Psoas muscle (tissue), 8 donors: ENCODE measurements around the gene DSC2. TPM values are rescaled to one million over a fixed set of nuclear protein-coding genes. Genes with fewer than 3 reads are reported as not detected.

Experiments
- ATAC-seq, 4 donors: fragments of 200-7000 bp; cut with Tn5 transposase; one replicate each; pipeline ENCODE4 v1.9.1; 2020; ENCODE audit warnings: moderate library complexity in 3 of 4, mild to moderate bottlenecking in 2 of 4
- DNase-seq, 2 donors: peaks; one replicate each; pipeline ENCODE4 v3.0.0-alpha.2; 2020
- H3K27ac ChIP-seq: fragments of 200-600 bp; one replicate; pipeline ENCODE4 v1.8.0; 2022
- H3K27me3 ChIP-seq, 3 donors: fragments of 200-600 bp in 1 of 3; one replicate each; pipeline versions ENCODE4 v1.6.1 to v1.8.0; 2013 to 2022; ENCODE audit warnings: low read length in 2 of 3, mild to moderate bottlenecking in 2 of 3, moderate library complexity in 1 of 3; ENCODE audit not compliant: insufficient read depth in 3 of 3
- H3K36me3 ChIP-seq, 2 donors: fragments of 200-600 bp in 1 of 2; one replicate each; pipeline versions ENCODE4 v1.6.1 to v1.8.0; 2013 to 2022; ENCODE audit warnings: low read depth in 1 of 2, mild to moderate bottlenecking in 1 of 2, moderate library complexity in 1 of 2; ENCODE audit not compliant: insufficient read depth in 1 of 2
- H3K4me1 ChIP-seq: fragments of 200-600 bp; one replicate; pipeline ENCODE4 v1.8.0; 2022
- H3K4me3 ChIP-seq: fragments of 200-600 bp; one replicate; pipeline ENCODE4 v1.8.0; 2022; ENCODE audit warnings: mild to moderate bottlenecking
- H3K9me3 ChIP-seq: fragments of 200-600 bp; one replicate; pipeline ENCODE4 v1.8.0; 2022
- WGBS, 3 donors: extraction: QIAGEN DNeasy Blood & Tissue Kit; methylation state at CpG; one replicate each; pipeline versions ENCODE4 v1.1.6 to v1.1.7; 2013; 5-methylcytosine and 5-hydroxymethylcytosine counted together
- intact Hi-C, 2 donors: fragments of 100-400 bp; cut with DNase I; formaldehyde crosslinking; loops; one replicate each; pipeline versions ENCODE4 v1.11.0 to v1.14.2; 2022
- polyA plus RNA-seq, 3 donors: library from polyadenylated mRNA; stranded (reverse); fragments of 200-250 nt; gene quantifications; one replicate each; pipeline ENCODE4 v1.2.3, GENCODE V29; 2013
- total RNA-seq, 4 donors: library from RNA; stranded (reverse); fragmentation: NEBNext Ultra II Directional in 2 of 4; extraction: Animal tissue kit (Norgen Biotek cat#: 25700) in 2 of 4; gene quantifications; one replicate each; pipeline versions ENCODE4 v1.2.1 to v1.2.4, GENCODE V29; 2021 to 2023
- TF ChIP-seq, protein P1 (sequence below): fragments of 200-600 bp; IDR thresholded peaks from one replicate; pipeline ENCODE4 v1.8.0; 2022; ENCODE audit warnings: antibody characterized with exemption
- donor health status: healthy with polysubstance abuse.
- donor health status: DM: no; HTN: no; CAD: no; lungs with moderate emphysema.
- donor health status: Bipolar disorder and iron deficiency.
- donor health status: healthy.
- donor health status: DM: yes; HTN: yes; CAD: no.
- donor health status: DM: no; HTN: no; CAD: no.
- donor health status: DM: no; HTN: no; CAD: no.
- donor health status: DM: yes; HTN: yes; CAD: no.

The DSC2 gene
- total and polyA plus RNA-seq, 7 donors, result 0.11 to 2.4 (median 0.66) TPM

- Histone ChIP-seq H3K9me3 (no peaks in the 10 kb centered on the region), H3K36me3 (no peaks in the 10 kb centered on the region), H3K4me3 (no peak overlapping the region), H3K27ac (no peak overlapping the region), H3K4me1 (no peaks in the 10 kb centered on the region), H3K27me3 (peaks cover 0 to 31% (median 7%) of the 10 kb centered on the region in 3 donors)
- WGBS, 3 donors, result 29 to 36% (median 34%) methylated on average over 3 of the region's 3 CpGs
- ATAC-seq (no peak), DNase-seq (no peak)
- TF ChIP-seq, protein P1, sequence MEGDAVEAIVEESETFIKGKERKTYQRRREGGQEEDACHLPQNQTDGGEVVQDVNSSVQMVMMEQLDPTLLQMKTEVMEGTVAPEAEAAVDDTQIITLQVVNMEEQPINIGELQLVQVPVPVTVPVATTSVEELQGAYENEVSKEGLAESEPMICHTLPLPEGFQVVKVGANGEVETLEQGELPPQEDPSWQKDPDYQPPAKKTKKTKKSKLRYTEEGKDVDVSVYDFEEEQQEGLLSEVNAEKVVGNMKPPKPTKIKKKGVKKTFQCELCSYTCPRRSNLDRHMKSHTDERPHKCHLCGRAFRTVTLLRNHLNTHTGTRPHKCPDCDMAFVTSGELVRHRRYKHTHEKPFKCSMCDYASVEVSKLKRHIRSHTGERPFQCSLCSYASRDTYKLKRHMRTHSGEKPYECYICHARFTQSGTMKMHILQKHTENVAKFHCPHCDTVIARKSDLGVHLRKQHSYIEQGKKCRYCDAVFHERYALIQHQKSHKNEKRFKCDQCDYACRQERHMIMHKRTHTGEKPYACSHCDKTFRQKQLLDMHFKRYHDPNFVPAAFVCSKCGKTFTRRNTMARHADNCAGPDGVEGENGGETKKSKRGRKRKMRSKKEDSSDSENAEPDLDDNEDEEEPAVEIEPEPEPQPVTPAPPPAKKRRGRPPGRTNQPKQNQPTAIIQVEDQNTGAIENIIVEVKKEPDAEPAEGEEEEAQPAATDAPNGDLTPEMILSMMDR, result no peak
- intact Hi-C loops, result no loop called here
Measured at GRCh38 chr18:31104444-31104843, 2.2 kb upstream of the DSC2 start.

DNA sequence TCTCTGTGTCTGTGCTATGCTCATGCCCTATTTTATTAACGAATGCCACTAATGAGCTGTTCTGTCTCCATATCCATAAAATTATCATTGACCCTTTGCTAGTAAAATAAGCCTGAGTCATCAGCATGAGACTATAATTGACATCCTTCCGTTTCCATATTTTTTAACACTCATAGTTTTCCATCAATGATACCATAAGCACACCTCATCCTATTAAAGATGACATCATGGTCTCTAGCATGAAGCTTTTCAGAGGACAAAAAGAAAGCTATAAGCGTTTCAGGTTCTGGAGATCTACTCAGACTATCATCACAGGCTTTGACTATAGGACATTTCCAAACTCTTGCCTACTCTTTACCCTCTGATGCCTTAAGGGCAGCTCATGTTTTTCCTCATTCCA is 1.2 kb upstream of the DSC2 start:
- Histone ChIP-seq H3K27ac (no peak overlapping the region), H3K27me3 (peaks cover 0 to 31% (median 7%) of the 10 kb centered on the region in 3 donors), H3K36me3 (no peaks in the 10 kb centered on the region), H3K4me1 (no peaks in the 10 kb centered on the region), H3K9me3 (no peaks in the 10 kb centered on the region), H3K4me3 (no peak overlapping the region)
- DNase-seq, result no peak
- WGBS, 3 donors, result 74 to 82% (median 75%) methylated on average over 3 of the region's 3 CpGs
- ATAC-seq, result no peak
- intact Hi-C loops, result no loop called here
- TF ChIP-seq, protein P1, result no peak

- TF ChIP-seq, protein P1, result no peak
- intact Hi-C loops, result no loop called here
Measured at GRCh38 chr18:31102941-31103340, 720 bp upstream of the DSC2 start.

DNA sequence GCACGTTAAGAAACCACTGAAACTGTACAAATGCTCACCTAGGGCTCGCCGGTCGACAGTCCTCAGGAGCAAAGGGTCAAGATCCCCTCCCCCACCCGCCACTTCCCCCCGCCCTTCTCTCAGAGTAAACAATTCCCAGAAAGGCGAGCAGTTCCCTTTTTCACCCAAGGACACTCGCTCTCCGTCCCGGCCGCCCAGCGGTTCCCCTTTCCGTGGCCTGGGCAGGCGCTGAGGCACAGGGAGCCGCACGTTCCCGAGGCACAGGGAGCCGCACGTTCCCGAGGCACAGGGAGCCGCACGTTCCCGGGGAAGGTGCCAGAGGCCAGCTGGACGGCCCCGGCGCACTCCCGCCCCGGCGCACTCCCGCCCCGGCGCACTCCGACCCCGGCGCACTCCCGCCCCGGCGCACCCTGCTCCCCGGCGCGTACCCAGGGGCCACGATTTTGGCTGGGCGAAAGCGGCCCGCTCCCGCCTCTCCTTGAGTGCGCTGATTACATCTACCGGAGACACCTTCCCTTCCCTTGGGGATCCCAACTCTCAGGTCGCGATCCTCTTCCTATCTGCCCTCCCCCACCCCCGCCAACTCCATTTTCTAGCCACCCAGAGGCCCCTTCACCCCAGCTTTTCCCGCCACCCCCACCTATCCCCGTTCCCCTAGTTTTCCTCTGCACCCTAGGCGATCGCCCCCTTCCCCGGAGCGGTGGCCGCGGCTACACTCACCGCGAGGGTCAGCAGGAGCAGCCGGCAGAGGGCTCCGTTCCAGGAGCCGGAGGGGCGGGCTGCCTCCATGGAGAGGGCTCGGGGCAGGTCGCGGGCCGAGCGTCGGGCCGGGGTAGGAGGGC is 817 bp downstream of the DSC2 start:
- Histone ChIP-seq H3K9me3 (peaks cover 4% of the 10 kb centered on the region), H3K4me3 (peak overlapping the region; percentile 57), H3K36me3 (no peaks in the 10 kb centered on the region), H3K27me3 (peaks cover 0 to 31% (median 7%) of the 10 kb centered on the region in 3 donors), H3K27ac (no peak overlapping the region), H3K4me1 (no peaks in the 10 kb centered on the region)
- WGBS, 3 donors, result 1% methylated on average over 57 to 72 of the region's 72 CpGs
- intact Hi-C loops, result no loop called here
- TF ChIP-seq, protein P1, result no peak
- ATAC-seq (peak; percentile 43 to 80 (median 62)), DNase-seq (peak; percentile 65 to 79)

More at GRCh38 chr18:31102941-31103340, 720 bp upstream of the DSC2 start:
- no peaks in the 10 kb centered on the region for H3K4me1 ChIP-seq
- H3K9me3 ChIP-seq, result no peaks in the 10 kb centered on the region
- no peaks in the 10 kb centered on the region for H3K36me3 ChIP-seq
- DNase-seq (no peak), ATAC-seq (no peak)
- H3K27ac ChIP-seq, result no peak overlapping the region
- WGBS, 3 donors, result 71 to 78% (median 73%) methylated on average over 2 of the region's 2 CpGs
- peaks cover 0 to 31% (median 7%) of the 10 kb centered on the region in 3 donors for H3K27me3 ChIP-seq
- H3K4me3 ChIP-seq, result no peak overlapping the region
